NCI-H524 treated with DMSO at 0.1 percent for 48 hours (cell line): ENCODE measurements around the gene HLA-DMB.
"Not testable (repeated sequence)": the region's sequence is repeated elsewhere in the genome, so short reads cannot be mapped to it uniquely, and the experiment has no call there.

Experiments used
- DNase-seq: peaks from one replicate; lab custom pipeline; 2025; lab: John Stamatoyannopoulos, UW

Gene HLA-DMB

GRCh38 chr6:32950010-32950409 lies 9.2 kb upstream of the HLA-DMB start:
- DNase-seq, result no peak

DNA sequence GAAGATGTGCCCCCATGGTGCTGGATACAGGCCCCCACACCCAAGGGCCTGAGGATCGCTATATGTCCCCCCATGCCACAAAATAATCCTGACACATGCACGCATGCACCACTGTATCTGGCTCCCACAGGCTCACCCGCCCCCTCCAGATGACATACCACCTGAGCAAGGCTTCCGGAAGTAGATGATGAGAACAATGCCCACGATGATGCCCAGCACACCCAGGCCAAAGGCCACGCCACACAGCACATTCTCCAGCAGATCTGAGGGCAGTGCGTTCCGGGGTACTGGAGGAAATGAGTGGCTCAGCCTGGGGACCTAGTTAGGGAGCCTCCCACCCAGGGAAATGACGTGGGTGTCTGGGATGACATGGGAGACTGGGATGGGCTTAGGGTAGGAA lies 8.3 kb upstream of the HLA-DMB start:
- no peak for DNase-seq

- no peak for DNase-seq
Measured at GRCh38 chr6:32947552-32948465, 7.0 kb upstream of the HLA-DMB start.

DNA sequence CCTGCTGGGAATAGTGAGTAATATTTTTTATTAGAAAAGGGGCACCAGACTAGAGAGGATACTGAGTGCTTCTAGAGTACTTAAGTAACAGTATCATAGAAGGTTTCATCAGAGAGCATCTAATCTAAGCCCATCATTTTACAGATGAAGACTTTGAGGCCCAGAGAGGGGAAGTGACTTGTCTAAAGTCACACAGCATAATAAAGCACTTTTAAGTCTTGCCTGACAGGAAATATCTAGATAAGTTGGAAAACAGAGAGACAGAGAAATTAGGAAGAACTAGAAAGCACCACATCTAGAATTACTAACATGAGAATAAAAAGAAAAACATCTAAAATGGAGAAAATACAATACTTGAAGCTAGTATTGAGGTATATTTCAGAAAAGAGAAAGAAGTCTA lies 6.1 kb upstream of the HLA-DMB start:
- no peak for DNase-seq

- no peak for DNase-seq
Measured at GRCh38 chr6:32945953-32946352, 5.1 kb upstream of the HLA-DMB start.

GRCh38 chr6:32945108-32945760 lies 4.4 kb upstream of the HLA-DMB start:
- no peak for DNase-seq

GRCh38 chr6:32943864-32944649 lies 3.2 kb upstream of the HLA-DMB start:
- no peak for DNase-seq

- not testable (repeated sequence) for DNase-seq
Measured at GRCh38 chr6:32942555-32943123, 1.8 kb upstream of the HLA-DMB start.

- no peak for DNase-seq
Measured at GRCh38 chr6:32941214-32941768, 463 bp upstream of the HLA-DMB start.

DNA sequence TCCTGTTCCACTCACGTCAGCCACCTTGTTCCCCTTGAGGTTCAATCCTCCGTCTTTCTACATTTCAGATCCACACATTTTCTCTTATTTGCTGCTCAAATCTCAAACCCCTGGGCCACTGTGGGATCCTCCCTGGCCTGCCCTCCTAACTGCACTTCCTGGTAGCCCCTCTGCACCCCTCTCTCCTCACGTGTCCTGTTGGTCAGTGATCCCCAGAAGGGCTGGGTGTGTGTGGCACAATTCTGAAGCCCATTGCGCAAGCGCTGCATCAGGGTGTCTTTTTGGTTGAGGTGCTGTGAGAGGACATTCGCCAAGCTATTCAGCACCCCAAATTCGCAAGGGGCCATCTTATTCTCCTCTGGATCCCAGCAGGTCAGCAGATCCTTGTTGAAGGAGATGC lies 2.3 kb downstream of the HLA-DMB start:
- no peak for DNase-seq

DNA sequence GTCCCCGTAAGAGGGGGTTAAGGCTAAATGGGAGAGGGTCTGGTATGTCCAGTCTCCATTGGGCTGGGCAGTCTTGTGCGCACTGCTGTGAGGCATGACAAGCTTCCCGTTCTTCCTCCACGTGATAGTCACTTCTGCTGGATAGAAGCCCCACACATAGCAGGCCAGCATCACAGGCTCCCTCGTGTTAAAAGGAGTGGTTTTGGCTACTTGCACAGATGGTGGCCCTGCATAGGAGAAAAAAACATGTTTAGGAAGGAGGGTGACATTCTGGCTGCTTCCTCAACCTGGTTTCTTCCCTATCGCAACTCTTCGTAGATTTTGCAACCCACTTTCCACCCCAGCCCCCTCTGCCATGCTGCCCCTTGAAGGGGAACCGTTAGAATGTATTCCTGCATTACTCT lies 3.6 kb downstream of the HLA-DMB start:
- no peak for DNase-seq

GRCh38 chr6:32936239-32937152 lies 4.3 kb downstream of the HLA-DMB start:
- no peak for DNase-seq

DNA sequence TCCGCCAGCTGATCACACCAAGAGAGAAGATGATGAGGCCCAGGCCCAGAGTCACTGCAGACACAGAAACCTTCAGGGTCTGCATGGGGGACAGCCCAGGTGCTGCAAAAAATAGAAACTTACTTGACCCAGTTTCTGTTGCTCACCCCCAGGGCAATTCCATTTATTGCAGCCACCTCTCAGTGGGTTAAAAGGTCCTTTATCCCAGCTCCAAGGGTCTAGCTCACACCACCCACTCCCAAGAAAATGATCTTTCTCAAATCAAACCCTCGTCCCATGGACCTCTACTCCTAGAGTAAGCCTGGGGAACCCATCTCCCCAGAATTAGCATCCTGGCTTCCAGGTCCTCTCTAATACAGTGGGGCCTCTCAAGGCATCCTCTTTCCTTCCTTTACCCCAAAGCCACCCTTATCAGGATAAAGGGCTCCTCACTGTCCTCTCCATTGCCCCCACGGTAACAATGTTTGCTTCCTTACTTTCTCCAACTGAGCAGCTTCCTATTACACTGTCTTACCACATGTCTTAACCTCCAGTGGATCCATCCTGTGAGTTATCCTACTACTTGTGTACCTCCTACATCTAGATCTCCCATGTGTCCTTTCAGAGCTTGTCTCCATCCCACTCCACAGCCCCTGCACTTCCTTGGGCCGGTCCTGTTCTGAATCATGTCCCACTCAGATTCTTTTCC lies 5.1 kb downstream of the HLA-DMB start:
- DNase-seq, result no peak

GRCh38 chr6:32933661-32934085 lies 7.2 kb downstream of the HLA-DMB start:
- DNase-seq, result no peak

DNA sequence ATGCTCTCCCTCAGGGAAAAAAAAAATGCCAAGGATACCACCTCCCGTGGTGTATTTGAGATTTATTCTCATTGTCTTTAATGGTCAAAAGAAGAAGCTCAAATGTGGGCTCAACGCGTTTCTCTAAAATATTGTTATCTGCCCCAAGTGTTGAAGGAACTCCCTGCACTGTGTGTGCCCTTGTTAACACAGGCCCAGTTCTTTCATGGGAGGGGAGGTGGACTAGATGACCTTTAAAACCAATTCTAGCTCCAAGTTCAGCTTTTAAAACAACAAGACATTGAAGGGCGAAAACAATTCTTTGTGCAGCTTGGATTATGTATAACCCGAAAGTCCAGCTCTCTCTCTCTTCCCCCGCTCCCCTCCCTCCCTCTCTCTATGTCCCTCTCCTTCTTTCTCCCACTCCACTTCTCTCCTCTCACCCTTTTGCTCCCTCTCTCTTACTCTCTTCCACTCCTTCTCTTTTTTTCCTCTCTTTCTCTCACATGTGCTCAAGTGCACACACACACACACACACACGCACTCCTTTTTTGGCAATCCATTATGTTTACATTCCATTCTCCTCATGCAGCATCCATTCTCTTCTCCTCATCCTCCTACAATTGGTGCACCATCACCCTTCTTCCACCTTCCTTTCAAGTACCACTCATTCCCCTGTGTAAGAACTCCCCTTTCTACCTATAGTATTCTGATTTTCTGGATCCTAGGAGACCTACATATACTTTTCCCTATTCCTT lies 8.5 kb downstream of the HLA-DMB start:
- DNase-seq, result no peak

DNA sequence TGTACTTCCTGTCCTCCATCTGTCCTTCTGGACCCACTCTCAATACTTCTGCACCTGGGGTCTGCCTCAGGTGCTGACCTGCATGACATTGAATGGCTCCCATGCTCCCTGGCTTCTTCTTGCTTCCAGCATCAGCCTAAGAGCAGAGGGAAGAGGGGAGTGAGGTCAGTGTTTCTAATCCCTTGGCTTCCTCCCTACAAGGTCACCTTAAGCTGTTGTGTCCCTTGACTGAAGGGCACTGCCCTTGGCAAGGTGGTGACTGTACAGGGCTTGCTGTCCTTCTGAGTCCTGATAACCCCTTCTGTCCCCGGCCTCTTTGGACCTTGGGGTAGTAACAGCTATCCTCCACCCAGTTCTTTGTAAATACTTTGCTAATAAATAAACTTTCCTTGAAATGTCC lies 9.6 kb downstream of the HLA-DMB start:
- DNase-seq, result no peak

- no peak for DNase-seq
Measured at GRCh38 chr6:32922083-32922482, 18.7 kb downstream of the HLA-DMB start.

GRCh38 chr6:32920715-32921114 lies 20.1 kb downstream of the HLA-DMB start:
- no peak for DNase-seq

- peak; percentile 62 for DNase-seq
Measured at GRCh38 chr6:32912951-32913350, 27.9 kb downstream of the HLA-DMB start.

DNA sequence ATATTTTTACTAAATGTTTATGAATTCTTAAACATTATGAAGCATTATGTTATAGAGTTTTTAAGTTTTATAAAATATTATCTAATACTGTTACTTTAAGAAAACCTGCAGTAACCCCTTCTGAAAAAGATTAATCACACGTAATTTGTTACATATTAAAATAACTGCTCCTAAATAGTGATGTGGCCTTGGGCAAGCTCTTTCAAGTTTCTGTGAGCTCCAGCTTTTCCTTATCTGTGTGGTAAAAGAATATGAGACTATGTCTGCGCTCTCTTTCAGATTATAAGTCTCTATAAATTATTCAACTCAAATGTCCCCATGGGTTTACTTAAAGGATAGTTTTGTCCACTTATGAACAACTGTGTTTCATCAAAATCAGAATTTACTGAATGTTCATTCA lies 31.9 kb downstream of the HLA-DMB start:
- no peak for DNase-seq
